ENCODE measurements around the gene LMNA. TPM values are rescaled to one million over a fixed set of nuclear protein-coding genes. Genes with fewer than 3 reads are reported as not detected.

Gene LMNA
- total RNA-seq, 1 donor from 2014 or later: 92.7 TPM

DNA sequence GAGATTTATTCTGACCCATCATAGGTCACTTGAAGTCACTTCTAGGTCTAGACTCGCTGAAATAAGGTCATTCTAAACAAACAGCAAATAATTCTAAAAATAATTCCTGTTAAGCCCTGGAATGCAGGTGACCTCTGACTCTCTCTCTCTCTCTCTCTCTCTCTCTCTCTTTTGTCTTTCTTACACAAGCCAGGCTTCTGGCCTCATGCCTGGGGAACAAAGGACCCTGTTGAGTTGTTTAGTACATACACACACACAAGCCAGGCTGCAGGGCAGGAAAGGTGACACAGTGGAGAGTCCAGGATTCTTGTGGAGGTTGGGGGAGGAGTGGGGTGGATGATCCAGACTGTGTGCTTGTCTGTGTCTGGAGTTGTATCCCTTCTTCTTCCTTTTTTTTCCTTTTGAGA is 28.3 kb upstream of the LMNA start:
- H3K27me3 Mint-ChIP-seq: no peaks in the 10 kb centered on the region
- DNase-seq (ENCODE audit: low spot score, unreplicated experiment): no peak
- no peaks in the 10 kb centered on the region for H3K9me3 Mint-ChIP-seq (ENCODE audit: low read depth)
- H3K4me1 Mint-ChIP-seq (ENCODE audit: low read depth): peaks cover 39% of the 10 kb centered on the region
- peak overlapping the region; percentile 65 for H3K4me3 Mint-ChIP-seq (ENCODE audit: low read depth)
- peaks cover 4% of the 10 kb centered on the region for H3K36me3 Mint-ChIP-seq (ENCODE audit: insufficient read depth)
- TF ChIP-seq, protein P1, sequence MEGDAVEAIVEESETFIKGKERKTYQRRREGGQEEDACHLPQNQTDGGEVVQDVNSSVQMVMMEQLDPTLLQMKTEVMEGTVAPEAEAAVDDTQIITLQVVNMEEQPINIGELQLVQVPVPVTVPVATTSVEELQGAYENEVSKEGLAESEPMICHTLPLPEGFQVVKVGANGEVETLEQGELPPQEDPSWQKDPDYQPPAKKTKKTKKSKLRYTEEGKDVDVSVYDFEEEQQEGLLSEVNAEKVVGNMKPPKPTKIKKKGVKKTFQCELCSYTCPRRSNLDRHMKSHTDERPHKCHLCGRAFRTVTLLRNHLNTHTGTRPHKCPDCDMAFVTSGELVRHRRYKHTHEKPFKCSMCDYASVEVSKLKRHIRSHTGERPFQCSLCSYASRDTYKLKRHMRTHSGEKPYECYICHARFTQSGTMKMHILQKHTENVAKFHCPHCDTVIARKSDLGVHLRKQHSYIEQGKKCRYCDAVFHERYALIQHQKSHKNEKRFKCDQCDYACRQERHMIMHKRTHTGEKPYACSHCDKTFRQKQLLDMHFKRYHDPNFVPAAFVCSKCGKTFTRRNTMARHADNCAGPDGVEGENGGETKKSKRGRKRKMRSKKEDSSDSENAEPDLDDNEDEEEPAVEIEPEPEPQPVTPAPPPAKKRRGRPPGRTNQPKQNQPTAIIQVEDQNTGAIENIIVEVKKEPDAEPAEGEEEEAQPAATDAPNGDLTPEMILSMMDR (IDR thresholded peaks at IDR 0.05; ENCODE audit: unreplicated experiment): no peak
- H3K27ac Mint-ChIP-seq: peak overlapping the region; percentile 97

DNA sequence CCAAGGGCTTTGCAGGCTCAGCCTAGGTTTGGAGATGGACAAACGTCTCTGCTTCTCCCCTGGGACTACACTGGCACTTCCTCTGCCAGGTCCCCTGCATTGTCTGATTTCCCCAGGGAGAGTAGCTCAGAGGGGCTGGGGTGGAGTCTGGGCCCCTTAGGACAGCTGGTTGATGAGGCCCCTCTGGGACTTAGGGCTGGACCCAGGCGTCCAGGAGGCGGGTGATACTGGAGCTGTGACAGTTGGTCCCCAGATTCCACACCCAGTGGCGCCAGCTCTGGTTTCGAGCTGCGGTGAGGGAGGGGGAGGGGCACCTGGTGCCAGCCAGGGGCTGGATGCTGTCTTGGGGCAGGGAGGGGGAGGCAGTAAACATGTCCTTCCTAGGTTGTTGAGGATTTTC is 24.8 kb upstream of the LMNA start:
- Mint-ChIP-seq H3K9me3 (ENCODE audit: low read depth) (no peaks in the 10 kb centered on the region), H3K4me1 (ENCODE audit: low read depth) (peaks cover 25% of the 10 kb centered on the region), H3K27me3 (no peaks in the 10 kb centered on the region), H3K27ac (no peak overlapping the region), H3K36me3 (ENCODE audit: insufficient read depth) (peaks cover 7% of the 10 kb centered on the region), H3K4me3 (ENCODE audit: low read depth) (no peak overlapping the region)
- no peak for DNase-seq (ENCODE audit: low spot score, unreplicated experiment)
- TF ChIP-seq, protein P1 (IDR thresholded peaks at IDR 0.05; ENCODE audit: unreplicated experiment): no peak

DNA sequence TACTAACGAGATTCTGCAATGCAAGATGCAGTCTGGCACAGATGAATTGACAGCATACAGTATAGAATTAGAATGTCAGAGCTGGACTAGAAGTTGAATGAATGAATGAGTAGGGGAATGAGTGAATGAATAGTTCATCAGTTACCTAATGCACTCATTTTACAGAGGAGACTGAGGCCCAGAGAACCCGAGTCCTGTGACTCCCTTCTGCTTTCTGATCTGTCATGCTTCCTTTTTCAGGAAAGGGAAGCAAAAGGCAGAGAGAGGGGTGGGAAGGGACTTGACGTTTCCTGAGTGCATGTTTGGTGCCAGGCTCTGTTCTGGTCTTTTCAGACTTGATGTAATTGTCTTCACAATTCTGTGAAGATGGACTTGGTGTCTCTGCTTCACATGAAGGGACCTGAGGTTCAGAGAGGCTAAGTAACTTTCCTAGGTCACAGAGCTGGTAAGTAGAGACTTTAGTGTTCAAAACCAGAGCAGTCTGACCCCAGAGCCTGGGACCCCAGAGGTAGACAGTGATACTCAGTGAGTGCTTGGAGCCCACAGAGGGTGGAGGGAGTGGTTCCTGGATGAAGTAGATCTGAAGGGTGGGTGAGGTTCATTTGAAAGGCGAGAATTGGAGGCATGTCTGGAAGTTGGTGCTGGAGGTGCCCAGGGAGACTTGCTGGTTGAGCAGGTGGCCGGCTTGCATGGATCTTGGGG is 24.2 kb upstream of the LMNA start:
- DNase-seq (ENCODE audit: low spot score, unreplicated experiment): no peak
- H3K4me3 Mint-ChIP-seq (ENCODE audit: low read depth): no peak overlapping the region
- H3K27ac Mint-ChIP-seq: peak overlapping the region; percentile 69
- no peaks in the 10 kb centered on the region for H3K9me3 Mint-ChIP-seq (ENCODE audit: low read depth)
- H3K4me1 Mint-ChIP-seq (ENCODE audit: low read depth): peaks cover 20% of the 10 kb centered on the region
- TF ChIP-seq, protein P1 (IDR thresholded peaks at IDR 0.05; ENCODE audit: unreplicated experiment): no peak
- H3K36me3 Mint-ChIP-seq (ENCODE audit: insufficient read depth): peaks cover 7% of the 10 kb centered on the region
- no peaks in the 10 kb centered on the region for H3K27me3 Mint-ChIP-seq

DNA sequence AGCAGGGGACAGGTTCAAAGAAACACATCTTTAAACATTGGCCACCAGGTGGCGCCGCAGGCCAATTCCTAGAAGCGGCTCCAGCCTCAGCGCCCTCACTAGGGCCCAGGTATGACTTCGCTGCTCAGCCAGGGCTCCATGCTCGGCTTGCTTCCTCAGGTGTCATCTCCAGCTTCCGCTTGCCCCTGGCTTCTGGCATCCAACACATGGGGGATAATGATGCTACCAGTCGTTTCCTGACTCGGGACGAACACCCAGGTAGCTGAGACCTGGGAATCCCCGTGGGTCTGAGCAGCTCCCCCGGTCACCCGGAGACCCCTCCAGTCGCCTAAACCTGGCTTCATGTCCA is 23.7 kb upstream of the LMNA start:
- peak; percentile 86 for DNase-seq (ENCODE audit: low spot score, unreplicated experiment)
- TF ChIP-seq, protein P1 (IDR thresholded peaks at IDR 0.05; ENCODE audit: unreplicated experiment): peak; percentile 86
- peaks cover 18% of the 10 kb centered on the region for H3K4me1 Mint-ChIP-seq (ENCODE audit: low read depth)
- peaks cover 9% of the 10 kb centered on the region for H3K36me3 Mint-ChIP-seq (ENCODE audit: insufficient read depth)
- no peaks in the 10 kb centered on the region for H3K9me3 Mint-ChIP-seq (ENCODE audit: low read depth)
- no peaks in the 10 kb centered on the region for H3K27me3 Mint-ChIP-seq
- H3K4me3 Mint-ChIP-seq (ENCODE audit: low read depth): no peak overlapping the region
- peak overlapping the region; percentile 69 for H3K27ac Mint-ChIP-seq

DNA sequence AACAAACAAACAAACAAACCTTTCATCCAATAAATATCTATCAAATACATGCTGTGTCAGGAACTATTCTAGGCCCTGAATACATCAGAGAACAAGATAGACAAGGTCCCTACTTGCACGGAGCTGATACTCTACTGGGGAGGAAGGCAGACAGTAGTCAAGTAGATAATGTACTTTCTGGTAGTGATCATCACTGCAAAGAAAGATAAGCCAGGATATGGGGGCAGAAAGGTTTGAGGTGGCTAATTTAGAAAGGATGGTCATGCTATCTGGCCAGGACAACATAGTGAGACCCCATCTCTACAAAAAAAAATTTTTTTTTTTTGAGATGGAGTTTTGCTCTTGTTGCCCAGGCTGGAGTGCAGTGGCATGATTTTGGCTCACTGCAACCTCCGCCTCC is 22.9 kb upstream of the LMNA start:
- Mint-ChIP-seq H3K27ac (no peak overlapping the region), H3K4me1 (ENCODE audit: low read depth) (peaks cover 13% of the 10 kb centered on the region), H3K9me3 (ENCODE audit: low read depth) (no peaks in the 10 kb centered on the region), H3K4me3 (ENCODE audit: low read depth) (no peak overlapping the region), H3K27me3 (no peaks in the 10 kb centered on the region), H3K36me3 (ENCODE audit: insufficient read depth) (peaks cover 12% of the 10 kb centered on the region)
- TF ChIP-seq, protein P1 (IDR thresholded peaks at IDR 0.05; ENCODE audit: unreplicated experiment): no peak
- no peak for DNase-seq (ENCODE audit: low spot score, unreplicated experiment)
